Astrocyte of the hippocampus (primary cell): ENCODE results near the gene SETD1A.
"Not testable (repeated sequence)": the region's sequence is repeated elsewhere in the genome, so short reads cannot be mapped to it uniquely, and the experiment has no call there.

ENCODE experiments used
- DNase-seq: peaks from one replicate; pipeline ENCODE4 v3.0.0; 2011; ENCODE audit warnings: low read depth, low spot score

Gene SETD1A

GRCh38 chr16:30998852-30999761 lies 41.6 kb downstream of the SETD1A start:
- DNase-seq: peak; percentile 48

GRCh38 chr16:31000671-31001382 lies 43.3 kb downstream of the SETD1A start:
- DNase-seq: no peak

- DNase-seq: no peak
Measured at GRCh38 chr16:31001507-31002249, 44.1 kb downstream of the SETD1A start.

- no peak for DNase-seq
Measured at GRCh38 chr16:31002250-31002700, 44.7 kb downstream of the SETD1A start.

- DNase-seq: no peak
Measured at GRCh38 chr16:31002862-31003341, 45.3 kb downstream of the SETD1A start.

GRCh38 chr16:31003744-31004143 lies 46.2 kb downstream of the SETD1A start:
- no peak for DNase-seq

DNA sequence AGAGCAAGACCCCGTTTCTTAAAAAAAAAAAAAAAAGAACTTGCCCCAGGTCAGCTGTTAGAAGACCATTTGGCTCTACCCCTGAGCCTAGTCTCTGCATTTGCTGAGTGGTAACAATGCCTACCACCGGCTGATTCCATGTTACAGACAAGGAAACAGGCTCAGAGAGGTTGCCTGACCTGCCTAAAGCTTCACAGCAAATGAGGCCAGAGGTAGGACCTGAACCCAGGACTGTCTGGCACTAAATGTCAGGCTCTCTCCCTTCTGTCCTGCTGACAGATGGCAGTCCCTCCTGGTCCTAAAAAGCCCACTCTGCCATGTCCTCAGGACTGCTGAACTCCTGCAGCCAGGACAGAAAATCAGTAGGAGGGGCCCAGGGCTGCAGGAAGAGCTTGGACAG lies 47.1 kb downstream of the SETD1A start:
- no peak for DNase-seq

DNA sequence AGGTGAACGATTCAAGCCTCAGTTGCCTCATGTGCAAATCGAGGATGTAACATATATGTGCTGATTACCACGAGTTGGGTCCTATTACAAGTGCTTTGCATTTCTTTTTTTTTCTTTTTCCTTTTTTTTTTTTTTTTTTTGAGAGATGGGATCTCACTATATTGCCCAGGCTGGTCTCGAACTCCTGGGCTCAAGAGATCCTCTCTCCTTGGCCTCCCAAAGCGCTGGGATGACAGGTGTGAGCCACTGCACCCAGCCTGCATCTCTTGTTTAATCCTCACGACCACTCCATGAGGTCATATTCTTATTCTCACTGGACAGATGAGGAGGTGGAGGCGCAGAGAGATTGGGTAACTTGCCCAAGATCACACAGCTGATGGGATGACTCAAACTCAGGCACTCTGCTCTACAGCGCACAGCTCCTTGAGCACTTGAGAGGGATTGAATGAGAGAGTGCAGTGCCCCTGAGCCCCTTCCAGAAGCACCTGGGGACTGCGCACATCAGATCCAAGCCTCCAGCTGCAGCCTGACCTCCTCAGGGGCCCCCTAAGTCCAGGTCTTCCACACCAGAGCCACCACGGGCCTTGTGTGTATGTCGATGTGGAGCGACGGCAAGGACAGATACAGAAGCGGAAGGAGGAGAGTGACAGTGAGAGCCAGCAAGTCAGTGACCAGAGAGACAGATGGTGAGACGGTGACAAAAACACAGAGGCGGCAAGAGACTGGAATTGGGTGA lies 48.0 kb downstream of the SETD1A start:
- DNase-seq: no peak

- DNase-seq: no peak
Measured at GRCh38 chr16:31006086-31006385, 48.5 kb downstream of the SETD1A start.

DNA sequence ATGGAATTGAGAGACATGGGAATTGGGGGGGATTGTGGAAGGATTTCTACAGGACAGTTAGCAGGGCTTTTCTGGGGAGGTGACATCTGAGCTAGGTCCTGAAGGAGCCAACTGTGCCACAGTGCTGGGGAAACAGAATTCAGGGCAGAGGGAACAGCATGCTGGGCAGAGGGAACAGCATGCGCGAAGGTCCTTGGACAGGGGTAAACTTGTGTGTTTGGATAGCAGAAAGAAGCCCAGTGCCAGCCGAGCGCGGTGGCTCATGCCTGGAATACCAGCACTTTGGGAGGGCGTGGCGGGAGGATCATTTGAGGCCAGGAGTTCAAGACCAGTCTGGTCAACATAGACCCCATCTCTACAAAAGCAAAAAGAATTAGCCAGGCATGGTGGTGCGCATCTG lies 49.0 kb downstream of the SETD1A start:
- DNase-seq: no peak

DNA sequence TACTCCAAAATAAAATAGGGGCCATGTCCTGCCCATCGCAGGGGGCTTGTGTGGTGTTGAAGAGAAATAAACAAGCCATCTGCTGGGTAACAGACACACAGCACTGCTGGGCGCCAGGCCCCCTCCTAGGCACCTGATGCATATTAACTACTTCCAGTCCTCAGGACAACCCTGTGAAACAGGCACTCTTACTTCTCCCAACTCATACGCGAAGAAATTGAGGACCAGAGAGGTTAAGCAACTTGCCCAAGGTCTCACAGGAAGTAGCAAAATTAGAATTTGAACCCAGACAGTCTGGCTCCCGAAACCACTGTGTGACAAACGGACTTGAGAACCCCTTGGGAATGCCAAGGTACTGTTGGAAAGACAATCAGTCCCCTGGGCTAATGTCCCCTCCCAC lies 50.1 kb downstream of the SETD1A start:
- no peak for DNase-seq

DNA sequence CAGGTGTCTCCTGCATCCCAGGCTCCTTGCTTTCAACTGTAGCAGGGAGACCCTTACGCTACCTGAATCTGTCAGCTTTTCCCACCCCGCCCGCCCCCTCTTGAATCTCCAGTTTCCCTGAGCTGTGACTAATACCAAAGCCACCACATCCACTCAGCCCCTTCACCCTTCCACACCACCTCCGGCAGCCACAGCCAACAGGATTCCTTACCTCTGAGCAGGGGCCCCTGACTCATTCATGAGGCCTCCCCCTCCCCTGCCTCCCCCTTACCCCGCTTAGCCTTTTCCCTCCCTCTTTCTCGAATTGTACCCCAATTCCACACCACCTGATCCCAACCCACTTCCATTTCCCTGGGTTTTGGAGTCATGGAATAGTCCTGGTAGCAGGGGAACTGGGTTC lies 50.6 kb downstream of the SETD1A start:
- DNase-seq: peak; percentile 91

DNA sequence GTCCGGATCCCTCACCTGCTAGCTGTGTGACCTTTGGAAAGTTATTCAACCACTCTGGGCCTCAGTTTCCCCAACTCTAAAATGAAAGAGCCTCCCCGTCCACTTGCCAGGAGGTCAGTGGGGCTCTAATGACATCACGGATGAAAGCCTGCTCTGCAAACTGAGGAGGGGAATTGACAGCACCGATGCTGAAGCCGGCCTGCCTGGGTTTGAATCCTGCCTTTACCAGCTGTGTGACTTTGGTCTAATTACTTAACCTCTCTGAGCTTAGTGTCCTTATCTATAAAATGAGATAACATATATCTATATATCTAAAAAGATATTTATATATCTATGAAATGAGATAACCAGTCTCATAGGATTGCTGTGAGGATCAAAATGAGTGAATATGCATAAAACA lies 51.0 kb downstream of the SETD1A start:
- DNase-seq: no peak

GRCh38 chr16:31009120-31009519 lies 51.6 kb downstream of the SETD1A start:
- DNase-seq: no peak

GRCh38 chr16:31009894-31010584 lies 52.5 kb downstream of the SETD1A start:
- peak; percentile 37 for DNase-seq

DNA sequence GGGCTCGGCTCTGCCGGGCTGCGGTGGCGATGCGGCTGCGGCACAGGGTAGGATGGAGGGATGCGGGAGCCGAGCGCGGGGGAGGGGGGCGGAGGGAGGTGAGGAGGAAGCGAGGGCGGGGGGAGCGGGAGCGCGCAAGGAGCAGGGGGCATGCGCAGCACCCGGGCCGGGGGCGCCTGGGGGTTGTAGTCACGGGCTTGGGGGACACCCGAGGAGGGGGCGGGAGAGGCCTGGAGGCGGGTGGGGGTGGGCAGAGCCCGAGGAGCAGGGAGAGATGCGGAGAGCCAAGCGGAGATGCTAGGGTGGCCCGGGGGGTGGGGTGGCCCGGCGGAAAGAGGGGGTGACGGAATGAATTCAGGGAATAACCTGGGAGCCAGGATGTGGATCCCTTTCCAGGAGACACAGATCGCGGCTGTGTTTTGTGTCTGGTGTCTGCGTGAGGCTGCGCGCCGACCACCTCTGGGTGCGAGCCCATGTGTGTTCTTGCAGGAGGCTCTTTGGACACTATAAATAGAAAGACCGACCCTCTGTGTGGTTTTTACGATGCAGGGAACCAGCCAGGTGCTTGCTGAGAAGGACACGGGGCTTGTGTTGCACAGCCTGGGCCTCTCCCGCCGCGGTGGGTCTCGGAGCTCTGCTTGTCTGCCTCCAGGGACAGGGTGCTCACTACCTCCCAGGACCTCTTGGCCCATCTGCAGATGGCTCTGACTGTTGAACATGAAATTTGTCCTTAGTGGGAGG lies 53.2 kb downstream of the SETD1A start, which contains the start of gene STX1B:
Gene STX1B, minus strand, starts transcription at position 54 of the 741 bp plus-strand sequence. CDS start 242 bp downstream, outside the sequence.
- DNase-seq: peak; percentile 85

DNA sequence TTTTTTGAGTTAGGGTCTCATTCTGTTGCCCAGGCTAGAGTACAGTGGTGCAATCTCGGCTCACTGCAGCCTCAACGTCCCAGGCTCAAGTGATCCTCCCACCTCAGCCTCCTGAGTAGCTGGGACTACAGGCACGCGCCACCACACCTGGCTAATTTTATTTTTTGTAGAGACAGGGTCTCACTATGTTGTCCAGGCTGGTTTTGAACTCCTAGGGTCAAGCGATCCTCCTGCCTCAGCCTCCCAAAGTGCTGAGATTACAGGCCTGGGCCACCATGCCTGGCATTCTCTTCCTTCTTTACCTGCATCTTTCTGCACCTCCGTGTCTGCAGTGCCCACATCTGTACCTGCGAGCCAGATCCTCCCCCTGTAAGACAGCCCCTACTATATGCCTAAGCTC lies 54.3 kb downstream of the SETD1A start:
- not testable (repeated sequence) for DNase-seq

GRCh38 chr16:31013292-31013691 lies 55.7 kb downstream of the SETD1A start:
- DNase-seq: not testable (repeated sequence)

DNA sequence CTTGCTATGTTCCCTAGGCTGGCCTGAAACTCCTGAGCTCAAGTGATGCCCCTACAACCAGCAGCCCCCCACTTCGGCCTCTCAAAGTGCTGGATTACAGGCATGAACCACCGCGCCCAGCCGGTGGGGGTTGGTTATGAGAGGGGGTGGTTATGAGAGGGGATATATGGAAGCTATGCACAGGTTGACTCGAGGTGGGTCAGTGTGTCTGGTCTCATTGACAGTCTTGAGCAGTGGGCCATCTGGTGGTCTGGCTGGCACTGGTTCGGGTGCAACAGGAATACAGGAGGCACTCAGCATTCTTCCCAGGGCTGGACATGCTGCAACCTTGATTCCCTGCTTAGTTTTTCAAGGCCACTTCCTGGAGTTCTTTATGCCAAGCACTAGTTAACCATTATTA lies 58.5 kb downstream of the SETD1A start:
- no peak for DNase-seq

DNA sequence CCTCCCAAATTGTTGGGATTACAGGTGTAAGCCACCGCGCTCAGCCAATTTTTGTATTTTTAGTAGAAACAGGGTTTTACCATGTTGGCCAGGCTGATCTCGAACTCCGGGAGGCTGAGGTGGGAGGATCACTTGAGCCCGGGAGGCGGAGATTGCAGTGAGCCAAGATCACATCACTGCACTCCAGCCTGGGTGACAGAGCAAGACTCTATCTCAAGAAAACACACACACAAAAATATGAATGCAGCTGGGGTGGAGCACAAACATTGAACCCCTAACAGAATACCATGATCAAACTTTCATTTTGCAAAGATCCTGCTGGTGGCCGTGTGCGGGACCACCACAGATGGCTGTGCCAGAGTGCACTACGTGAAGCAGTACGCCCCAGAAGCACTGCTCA lies 60.2 kb downstream of the SETD1A start:
- not testable (repeated sequence) for DNase-seq
